GM12874 (cell line): ENCODE data around the gene LRCH3.

Experiments used
- CTCF ChIP-seq: IDR thresholded peaks from 2 replicates; pipeline ENCODE4 v1.5.1; 2011; ENCODE audit warnings: low read depth, mild to moderate bottlenecking, control low read depth, low read length, moderate library complexity; ENCODE audit not compliant: insufficient read depth

LRCH3 gene

GRCh38 chr3:197890693-197891092 lies 99.6 kb downstream of the LRCH3 start:
- no peak for TF ChIP-seq CTCF

- TF ChIP-seq CTCF, result no peak
Observed at GRCh38 chr3:197892162-197892561, 101.1 kb downstream of the LRCH3 start.

GRCh38 chr3:197896421-197896820 lies 105.4 kb downstream of the LRCH3 start:
- no peak for TF ChIP-seq CTCF

GRCh38 chr3:197899833-197900478 lies 108.9 kb downstream of the LRCH3 start:
- TF ChIP-seq CTCF, result no peak

GRCh38 chr3:197901626-197902025 lies 110.6 kb downstream of the LRCH3 start:
- TF ChIP-seq CTCF, result no peak

GRCh38 chr3:197906023-197906849 lies 115.2 kb downstream of the LRCH3 start:
- peak; percentile 92 for TF ChIP-seq CTCF

- no peak for TF ChIP-seq CTCF
Observed at GRCh38 chr3:197906850-197907187, 115.8 kb downstream of the LRCH3 start.
